Stimulated activated CD8-positive, alpha-beta memory T cell treated with anti-CD3 and anti-CD28 coated beads, Interleukin-15, amount 100 ng/mL, for 4 hours (primary cell): Measurements from ENCODE around the gene BCL7A.

ENCODE experiments used
- DNase-seq, 2 donors: peaks; one replicate each; pipeline ENCODE4 v3.0.0-alpha.2; 2020; ENCODE audit warnings: low read depth in 2 of 2

Gene BCL7A

GRCh38 chr12:122001466-122002209 is 20.0 kb upstream of the BCL7A start:
- DNase-seq = no peak

DNA sequence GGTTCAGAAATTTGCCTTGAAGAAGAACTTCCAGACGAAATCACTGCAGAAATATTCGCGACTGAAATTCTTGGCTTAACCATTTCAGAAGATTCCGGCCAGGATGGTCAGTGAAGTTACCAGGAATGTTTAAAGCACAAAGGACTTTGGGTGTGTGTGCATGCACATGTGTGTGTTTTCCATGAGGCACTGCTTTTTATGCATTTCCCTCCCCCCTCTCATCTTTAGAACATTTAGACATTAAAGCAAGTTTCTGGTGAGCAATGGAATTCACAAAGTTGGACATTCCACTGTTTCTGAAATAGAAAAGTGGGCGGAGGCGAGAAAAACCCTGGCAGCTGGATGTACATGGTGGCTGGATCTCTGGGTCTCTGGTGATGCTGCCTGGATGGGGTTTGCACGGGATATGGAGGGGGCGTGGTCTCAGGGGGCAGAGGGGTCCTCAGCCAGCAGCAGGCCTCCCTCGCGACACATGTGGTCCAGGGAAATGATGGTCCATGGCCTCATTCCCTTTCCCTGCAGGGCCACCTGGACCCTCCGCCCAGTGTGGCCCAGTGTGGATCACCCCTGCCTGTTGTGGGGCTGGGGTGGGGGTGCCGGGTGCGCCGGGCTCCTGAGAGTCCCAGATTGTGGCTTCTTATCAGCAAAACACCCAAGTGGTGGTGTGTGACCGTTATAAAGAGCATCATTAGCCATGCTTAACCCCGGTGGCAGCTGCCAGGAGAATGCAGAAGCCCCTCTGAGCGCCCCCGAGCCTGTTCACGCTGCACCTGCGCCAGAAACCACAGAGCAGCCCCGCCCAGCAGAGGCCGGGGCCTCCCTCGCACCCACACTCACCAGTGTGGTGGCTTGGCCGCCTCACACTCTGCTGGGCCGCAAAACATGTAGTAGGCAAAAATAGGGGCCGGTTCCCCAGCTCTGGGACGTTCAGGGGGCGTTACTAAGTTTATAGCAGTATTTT is 17.8 kb upstream of the BCL7A start:
- no peak for DNase-seq

DNA sequence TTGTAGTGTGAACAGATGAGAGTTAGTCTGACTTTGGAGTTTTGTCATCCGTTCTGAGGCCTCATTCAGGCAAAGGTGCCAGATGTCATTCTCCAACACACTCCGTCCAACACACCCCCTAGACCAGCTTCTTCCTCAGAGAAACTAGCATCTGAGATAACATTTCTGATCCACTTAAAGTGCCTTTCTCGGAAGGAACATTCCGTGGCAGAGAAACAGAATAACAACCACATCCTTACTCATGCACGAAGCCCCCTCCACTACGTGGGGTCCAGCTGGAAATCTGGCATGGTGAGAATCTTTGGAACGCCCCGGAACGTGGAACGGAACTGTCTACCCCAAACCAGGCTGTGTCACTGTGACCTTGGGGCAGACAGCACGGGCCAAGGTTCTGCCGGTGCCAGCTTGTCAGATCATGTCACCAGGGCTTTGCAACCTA is 17.0 kb upstream of the BCL7A start:
- no peak for DNase-seq

DNA sequence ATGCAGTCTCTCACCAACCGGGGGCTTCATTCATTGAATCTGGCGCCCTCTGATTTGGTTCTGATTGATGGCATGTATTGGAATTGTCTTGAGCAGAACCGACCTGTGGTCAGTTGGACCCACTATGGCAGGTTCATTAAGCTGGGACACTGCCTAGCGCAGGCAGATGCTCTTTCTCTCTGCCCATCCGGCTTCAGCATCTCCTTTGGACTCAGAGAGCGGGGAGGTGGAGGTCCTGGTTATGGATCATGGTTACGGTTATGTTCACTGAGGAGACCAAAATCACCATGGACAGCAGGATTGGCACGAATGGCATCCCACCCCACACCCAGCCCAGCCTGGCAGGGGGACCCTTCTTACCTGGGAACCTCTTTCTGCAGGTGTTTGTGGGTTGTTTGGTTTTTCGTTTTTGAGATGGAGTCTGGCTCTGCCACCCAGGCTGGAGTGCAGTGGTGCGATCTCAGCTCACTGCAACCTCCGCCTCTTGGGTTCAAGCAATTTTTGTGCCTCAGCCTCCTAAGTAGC is 16.4 kb upstream of the BCL7A start:
- DNase-seq = no peak

- DNase-seq = no peak
Observed at GRCh38 chr12:122006186-122006926, 15.3 kb upstream of the BCL7A start.

GRCh38 chr12:122009741-122010140 is 11.9 kb upstream of the BCL7A start:
- no peak for DNase-seq

GRCh38 chr12:122012184-122012583 is 9.5 kb upstream of the BCL7A start:
- DNase-seq = no peak

DNA sequence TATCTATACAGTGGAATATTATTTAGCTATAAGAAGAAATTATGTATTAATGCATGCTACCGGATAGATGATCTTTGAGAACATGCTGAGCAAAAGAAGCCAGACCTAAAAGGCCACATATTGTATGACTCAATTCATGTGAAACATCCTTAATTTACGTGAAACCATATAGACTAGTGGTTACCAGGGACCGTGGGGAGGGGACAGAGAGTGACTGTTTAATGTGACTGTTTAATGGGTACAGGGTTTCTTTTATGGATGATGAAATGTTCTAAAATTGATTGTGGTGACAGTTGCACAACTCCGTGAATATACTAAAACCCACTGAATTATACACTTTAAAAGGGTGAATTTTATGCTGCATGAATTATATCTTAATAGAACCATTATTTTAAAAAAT is 8.5 kb upstream of the BCL7A start:
- no peak for DNase-seq

DNA sequence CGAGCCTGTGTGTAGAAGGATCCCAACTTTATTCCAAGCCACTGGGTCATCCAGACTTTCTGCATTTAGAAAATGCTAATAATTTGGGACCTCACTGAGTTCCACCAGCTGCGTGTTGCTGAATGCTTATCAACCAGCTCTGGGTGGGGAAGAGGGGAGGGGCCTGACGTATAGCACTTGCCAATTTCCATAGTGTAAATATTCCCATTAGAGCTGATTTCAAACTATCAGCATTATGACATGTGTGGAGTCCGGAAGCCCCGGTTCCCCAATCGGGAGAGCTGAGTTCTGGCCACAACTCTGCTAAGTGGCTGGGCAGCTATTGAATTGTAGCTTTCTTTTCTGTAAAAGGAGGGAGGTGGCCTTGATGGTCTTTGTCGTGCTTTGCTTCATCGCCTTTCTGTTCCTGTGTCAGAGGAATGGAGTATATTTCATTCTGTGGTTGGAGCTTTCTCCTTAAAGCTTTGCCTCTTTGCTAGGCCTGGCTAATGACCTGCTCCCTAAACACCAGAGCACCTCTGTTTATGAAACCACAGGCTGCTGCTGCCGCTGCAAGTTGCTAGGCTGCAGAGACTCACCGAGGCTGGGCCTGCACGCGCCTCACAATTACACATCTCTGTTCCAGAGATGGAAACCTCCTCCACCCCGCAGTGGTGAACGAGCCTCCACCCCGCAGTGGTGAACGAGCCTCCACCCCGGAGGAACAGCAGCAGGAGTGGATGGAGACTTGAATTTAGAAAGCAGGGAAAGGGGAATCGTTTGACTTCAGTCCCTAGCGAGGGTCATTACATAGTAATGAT is 7.7 kb upstream of the BCL7A start:
- DNase-seq = no peak

DNA sequence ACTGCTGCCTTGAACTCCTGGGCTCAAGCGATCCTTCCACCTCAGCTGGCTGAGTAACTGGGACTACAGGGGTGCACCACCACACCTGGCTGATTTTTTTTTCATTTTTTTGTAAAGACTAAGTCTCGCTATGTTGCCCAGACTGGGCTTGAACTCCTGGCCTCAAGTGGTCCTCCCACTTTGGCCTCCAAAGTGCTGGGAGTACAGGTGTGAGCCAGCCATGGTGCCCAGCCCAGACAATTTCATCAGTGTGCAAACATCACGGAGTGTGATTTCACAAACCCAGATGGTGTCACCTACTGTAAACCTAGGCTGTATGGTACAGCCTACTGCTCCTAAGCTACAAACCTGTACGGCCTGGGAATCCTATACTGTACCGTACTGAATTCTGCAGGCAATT is 6.9 kb upstream of the BCL7A start:
- no peak for DNase-seq

DNA sequence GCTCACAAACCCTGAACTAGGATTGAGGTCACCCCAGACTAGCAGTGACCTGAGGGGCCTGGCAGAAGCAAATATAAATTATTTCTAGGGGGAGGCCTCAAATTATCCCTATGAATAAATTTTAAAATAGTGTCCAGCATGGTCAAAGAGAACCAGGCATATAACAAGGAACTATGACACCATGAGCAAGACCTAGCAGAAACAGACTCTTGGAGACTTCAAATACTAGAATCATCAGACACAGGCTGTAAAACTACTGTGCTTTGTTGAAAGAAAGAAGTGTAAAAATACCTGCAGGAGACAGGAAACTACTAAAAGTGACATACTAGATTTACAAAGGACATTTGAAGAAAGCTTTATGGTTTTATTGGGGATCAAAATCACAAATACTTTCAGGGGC is 3.2 kb upstream of the BCL7A start:
- DNase-seq = no peak

GRCh38 chr12:122018937-122019336 is 2.7 kb upstream of the BCL7A start:
- no peak for DNase-seq

GRCh38 chr12:122020795-122021192 is 890 bp upstream of the BCL7A start:
- DNase-seq = no peak

- no peak for DNase-seq
Observed at GRCh38 chr12:122021193-122021821, 377 bp upstream of the BCL7A start.

DNA sequence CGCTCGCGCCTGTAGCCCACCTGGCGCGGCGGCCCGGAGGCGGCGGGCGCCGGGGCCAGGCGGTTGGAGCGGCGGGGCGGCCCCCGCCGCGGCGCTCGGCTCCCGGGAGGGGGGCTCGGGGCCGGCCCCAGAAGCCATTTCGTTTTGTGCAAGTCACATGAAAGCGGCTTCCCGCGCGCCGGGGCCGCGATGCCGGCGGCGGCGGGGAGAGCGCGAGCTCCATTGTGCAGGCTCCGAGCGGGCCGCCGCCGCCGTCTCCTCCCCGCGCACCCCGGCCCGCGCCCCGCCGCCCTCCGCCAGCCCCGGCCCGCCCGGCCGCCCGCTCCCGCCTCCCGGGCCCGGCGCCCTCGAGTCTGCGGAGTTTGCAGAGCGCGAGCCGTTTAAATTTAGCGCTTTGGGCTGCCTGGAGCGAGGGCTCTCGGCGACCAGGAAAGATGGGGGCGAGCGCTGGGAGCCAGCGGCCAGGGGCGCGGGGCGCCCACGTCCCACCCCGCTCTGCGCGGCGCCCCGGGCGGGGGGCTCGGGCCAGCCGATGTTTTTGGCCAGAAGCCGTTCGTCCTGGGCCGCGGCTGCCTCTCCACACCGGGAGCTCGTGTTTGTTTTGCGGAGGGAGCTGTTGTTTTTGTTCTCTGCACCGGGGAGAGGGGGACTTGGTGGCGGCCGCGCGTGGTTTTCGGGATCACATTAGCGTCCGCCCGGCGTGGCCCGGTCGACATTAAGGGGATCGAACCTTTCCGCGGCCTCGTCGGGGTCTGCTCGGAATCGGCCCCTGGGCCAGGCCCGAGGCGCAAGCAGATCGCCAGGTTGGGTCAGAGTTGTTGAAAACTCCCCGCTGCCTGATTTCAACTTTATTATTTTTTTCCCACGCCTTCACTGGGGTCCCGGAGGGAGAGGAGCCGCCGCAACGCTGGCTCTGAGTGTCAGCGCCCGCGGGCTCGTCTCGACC is 982 bp downstream of the BCL7A start:
- no peak for DNase-seq

GRCh38 chr12:122023339-122024131 is 1.9 kb downstream of the BCL7A start:
- DNase-seq = no peak

DNA sequence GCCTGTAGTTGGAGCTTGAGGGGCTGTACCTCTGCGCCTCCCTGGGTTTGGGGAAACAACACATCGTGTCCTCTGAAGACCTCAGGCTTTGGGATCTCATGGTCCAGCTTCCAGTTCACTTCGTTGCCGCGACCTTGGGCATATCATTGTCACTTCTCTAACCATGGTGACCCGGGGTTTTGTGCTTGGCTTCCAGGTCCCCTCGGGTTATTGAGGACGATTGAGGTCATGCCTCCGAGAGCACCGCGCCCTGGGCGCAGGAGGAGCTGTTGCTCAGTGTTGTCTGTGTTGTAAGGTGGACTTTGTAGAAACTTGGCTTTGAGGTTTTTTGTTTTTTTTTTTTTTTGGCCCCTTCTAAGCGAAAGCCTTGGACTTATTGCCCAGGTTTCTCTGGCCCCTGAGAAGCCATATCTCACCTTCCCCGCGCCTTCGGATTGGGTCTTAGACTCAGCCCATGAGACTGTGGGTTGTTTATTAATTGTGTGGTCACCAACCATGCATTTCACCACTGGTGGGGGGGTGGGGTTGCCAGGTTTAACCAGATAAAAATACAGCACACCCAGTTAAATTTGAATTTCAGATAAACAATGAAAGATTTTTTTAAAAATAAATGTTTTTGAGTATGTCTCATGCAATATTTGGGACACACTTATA is 2.6 kb downstream of the BCL7A start:
- DNase-seq = no peak

GRCh38 chr12:122026706-122027333 is 5.1 kb downstream of the BCL7A start:
- DNase-seq = no peak
